Measurements from ENCODE around the gene DOK3. TPM values are rescaled to one million over a fixed set of nuclear protein-coding genes. Genes with fewer than 3 reads are reported as not detected.

DOK3 gene
- total RNA-seq, 1 donor from 2014 or later: 7.2 TPM

DNA sequence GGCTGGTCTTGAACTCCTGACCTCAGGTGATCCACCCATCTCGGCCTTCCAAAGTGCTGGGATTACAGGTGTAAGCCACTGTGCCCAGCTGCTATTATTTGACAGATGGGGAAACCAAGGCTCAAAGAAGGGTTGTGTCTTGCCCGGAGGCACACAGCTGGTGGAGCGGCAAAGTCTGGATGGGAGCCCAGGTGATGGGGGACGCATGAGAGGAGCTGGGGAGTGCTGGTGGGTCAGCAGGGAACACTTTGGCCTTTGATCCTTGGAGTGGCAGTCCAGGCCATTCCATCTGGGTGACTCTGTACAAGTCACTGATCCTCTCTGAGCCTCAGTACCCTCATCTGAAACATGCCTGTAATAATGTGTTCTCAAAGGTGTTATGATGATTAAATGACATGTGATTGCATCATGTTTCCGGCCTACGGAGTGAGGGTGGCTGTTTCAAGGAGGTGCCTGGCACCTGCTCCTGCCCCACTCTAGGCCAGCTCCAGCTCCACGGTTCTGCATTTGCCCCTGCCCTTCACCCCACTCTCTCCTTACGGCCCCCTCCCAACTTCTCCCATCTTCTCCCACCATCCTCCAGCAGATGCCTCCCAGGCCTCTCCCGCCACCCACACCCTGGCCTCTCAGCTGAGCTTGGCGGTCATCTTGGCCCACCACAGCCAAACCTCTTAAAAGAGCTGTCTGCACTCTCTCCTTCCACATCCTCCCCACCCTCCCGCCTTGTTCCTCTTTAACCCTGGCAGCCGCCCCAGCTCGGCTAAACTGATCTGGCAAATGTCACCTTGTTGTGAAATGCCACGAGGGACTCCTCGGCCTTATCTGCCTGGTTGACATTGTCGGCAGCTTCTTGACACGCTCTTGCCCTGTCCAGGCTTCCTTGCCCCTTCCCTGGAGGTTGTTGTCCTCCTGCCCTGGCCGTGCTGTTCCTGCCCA lies 30.6 kb downstream of the DOK3 start:
- TF ChIP-seq, protein P1, sequence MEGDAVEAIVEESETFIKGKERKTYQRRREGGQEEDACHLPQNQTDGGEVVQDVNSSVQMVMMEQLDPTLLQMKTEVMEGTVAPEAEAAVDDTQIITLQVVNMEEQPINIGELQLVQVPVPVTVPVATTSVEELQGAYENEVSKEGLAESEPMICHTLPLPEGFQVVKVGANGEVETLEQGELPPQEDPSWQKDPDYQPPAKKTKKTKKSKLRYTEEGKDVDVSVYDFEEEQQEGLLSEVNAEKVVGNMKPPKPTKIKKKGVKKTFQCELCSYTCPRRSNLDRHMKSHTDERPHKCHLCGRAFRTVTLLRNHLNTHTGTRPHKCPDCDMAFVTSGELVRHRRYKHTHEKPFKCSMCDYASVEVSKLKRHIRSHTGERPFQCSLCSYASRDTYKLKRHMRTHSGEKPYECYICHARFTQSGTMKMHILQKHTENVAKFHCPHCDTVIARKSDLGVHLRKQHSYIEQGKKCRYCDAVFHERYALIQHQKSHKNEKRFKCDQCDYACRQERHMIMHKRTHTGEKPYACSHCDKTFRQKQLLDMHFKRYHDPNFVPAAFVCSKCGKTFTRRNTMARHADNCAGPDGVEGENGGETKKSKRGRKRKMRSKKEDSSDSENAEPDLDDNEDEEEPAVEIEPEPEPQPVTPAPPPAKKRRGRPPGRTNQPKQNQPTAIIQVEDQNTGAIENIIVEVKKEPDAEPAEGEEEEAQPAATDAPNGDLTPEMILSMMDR (IDR thresholded peaks at IDR 0.05): no peak
- Mint-ChIP-seq H3K36me3 (ENCODE audit: unreplicated experiment) (peaks cover 8% of the 10 kb centered on the region), H3K27ac (ENCODE audit: unreplicated experiment) (peak overlapping the region; percentile 83), H3K27me3 (ENCODE audit: unreplicated experiment) (no peaks in the 10 kb centered on the region), H3K4me3 (ENCODE audit: unreplicated experiment) (no peak overlapping the region), H3K4me1 (ENCODE audit: unreplicated experiment) (peaks cover 51% of the 10 kb centered on the region), H3K9me3 (ENCODE audit: unreplicated experiment) (no peaks in the 10 kb centered on the region)
- no peak for DNase-seq (ENCODE audit: extremely low spot score, unreplicated experiment)

DNA sequence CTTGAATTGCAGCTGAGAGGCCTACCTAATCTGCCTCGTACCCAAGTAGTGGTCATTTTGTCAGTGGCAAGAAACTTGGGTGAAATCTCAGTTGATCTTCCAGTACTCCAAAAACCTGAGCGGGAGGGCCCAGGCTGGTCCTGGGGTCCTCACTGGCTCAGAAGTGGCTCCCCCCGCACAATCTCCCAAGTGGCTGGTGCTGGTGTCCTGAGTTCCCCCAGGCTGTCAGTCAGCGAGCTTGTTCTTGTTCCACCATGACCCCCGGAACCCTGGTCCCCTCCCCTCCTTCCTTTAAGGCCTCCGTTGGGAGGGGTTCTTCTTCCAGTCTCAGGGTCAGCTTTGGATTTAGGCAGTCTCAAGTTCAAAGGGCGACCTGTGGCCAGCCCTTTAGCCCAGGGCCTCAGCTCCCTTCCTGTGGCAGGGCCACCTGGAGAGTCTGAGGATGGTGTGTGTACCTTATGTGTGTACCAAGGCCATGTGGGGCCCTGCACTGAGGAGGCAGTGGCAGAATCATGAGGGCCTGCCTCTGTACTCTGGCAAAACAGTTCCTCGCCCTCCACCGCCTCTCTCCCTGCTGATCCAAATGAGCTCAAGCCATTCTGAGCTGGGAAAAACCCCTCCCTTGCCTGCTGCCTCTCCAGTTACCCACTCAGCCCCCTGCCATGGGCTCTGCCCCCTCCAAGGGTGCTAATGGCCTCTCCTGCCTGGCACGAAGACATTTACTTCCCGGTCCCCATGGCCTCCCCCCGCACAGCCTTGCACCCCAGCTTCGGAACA lies 31.7 kb downstream of the DOK3 start:
- Mint-ChIP-seq H3K4me3 (ENCODE audit: unreplicated experiment) (no peak overlapping the region), H3K9me3 (ENCODE audit: unreplicated experiment) (no peaks in the 10 kb centered on the region), H3K36me3 (ENCODE audit: unreplicated experiment) (peaks cover 5% of the 10 kb centered on the region), H3K27ac (ENCODE audit: unreplicated experiment) (peak overlapping the region; percentile 83), H3K4me1 (ENCODE audit: unreplicated experiment) (peaks cover 46% of the 10 kb centered on the region), H3K27me3 (ENCODE audit: unreplicated experiment) (no peaks in the 10 kb centered on the region)
- TF ChIP-seq, protein P1 (IDR thresholded peaks at IDR 0.05): no peak
- no peak for DNase-seq (ENCODE audit: extremely low spot score, unreplicated experiment)

DNA sequence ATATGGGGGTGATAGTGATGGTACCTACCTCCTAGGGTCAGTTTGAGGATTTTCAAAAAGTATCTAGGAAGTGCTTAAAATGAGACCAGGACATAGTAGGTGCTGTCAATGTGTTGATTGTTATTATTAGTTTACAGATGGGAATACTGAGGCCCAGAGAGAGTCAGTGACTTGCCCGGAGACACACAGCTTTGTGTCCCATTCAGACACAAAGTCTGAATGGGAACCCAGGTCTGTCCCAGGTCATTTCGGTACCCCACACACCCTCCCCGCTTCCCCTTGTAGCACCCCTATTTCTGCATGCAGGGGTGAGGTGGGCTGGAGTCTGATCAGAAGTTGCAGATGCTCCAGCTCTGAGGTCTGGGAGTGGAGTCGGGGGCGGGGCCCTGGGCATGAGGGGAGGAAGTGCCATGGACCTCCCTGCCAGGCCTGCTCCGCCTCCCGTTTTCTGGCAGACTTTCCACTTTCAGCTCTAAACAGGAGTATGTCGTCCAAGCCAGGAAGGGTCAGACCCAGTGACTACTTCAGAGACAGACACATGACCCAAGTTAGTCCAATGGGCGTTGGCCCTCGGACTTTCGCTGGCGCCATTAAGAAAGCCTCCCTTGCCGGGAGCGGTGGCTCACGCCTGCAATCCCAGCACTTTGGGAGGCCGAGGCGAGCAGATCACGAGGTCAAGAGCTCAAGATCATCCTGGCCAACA lies 32.9 kb downstream of the DOK3 start:
- Mint-ChIP-seq H3K4me3 (ENCODE audit: unreplicated experiment) (no peak overlapping the region), H3K4me1 (ENCODE audit: unreplicated experiment) (peaks cover 47% of the 10 kb centered on the region), H3K27ac (ENCODE audit: unreplicated experiment) (peak overlapping the region; percentile 34), H3K36me3 (ENCODE audit: unreplicated experiment) (peaks cover 5% of the 10 kb centered on the region), H3K9me3 (ENCODE audit: unreplicated experiment) (no peaks in the 10 kb centered on the region), H3K27me3 (ENCODE audit: unreplicated experiment) (no peaks in the 10 kb centered on the region)
- no peak for DNase-seq (ENCODE audit: extremely low spot score, unreplicated experiment)
- TF ChIP-seq, protein P1 (IDR thresholded peaks at IDR 0.05): no peak

DNA sequence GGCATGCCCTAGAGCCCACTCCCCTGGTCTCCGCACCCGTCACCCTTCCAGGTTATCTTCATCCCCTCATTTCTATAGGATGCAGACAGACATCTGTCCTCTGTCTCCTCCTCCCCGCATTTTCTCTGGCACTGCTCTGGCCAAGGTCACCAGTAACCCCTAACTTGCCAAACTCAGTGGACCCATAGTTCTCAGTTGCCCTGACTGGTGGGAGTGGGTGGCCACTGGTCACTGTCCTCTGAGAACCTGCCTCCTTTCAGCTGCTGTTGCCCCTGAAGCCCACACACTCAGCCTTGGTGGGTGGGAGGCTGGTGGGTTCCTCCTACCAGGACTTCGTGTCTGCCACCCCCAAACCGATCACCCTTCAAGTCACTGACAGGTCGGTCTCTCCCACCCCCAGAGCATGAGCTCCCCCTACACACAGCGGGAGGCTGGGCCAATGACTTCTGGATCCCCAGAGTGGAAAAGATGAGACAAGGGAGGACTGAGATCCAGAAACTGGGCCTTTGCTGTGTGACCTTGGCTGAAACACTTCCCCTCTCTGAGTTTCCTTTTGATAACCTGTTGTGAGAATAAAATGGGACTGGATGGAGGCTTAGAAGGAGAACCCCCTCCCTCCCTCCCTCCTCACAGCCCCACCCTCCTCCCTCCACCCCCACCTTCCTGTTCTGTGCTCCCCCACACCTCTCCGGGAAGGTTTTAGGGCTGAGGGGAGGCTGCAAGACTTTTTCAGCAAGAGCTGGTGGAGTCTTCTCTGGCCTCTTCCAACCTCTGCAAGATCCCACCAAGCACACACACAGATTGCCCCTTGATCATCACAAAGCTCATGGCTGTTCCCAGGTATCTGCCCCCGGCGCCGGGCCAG lies 33.8 kb downstream of the DOK3 start:
- H3K27ac Mint-ChIP-seq (ENCODE audit: unreplicated experiment): peak overlapping the region; percentile 45
- no peak for DNase-seq (ENCODE audit: extremely low spot score, unreplicated experiment)
- H3K9me3 Mint-ChIP-seq (ENCODE audit: unreplicated experiment): no peaks in the 10 kb centered on the region
- no peak overlapping the region for H3K4me3 Mint-ChIP-seq (ENCODE audit: unreplicated experiment)
- TF ChIP-seq, protein P1 (IDR thresholded peaks at IDR 0.05): no peak
- H3K27me3 Mint-ChIP-seq (ENCODE audit: unreplicated experiment): no peaks in the 10 kb centered on the region
- H3K36me3 Mint-ChIP-seq (ENCODE audit: unreplicated experiment): peaks cover 5% of the 10 kb centered on the region
- H3K4me1 Mint-ChIP-seq (ENCODE audit: unreplicated experiment): peaks cover 54% of the 10 kb centered on the region
